OCI-LY7 (cell line): Measurements from ENCODE around the gene TMLHE. TPM values are rescaled to one million over a fixed set of nuclear protein-coding genes. Genes with fewer than 3 reads are reported as not detected.
A peak's percentile ranks its signal among the peaks of the same experiment; 100 is the strongest.

Experiments used
- BruUV-seq: library from RNA; stranded (reverse); fragments of 400-500 nt; replicated peaks from 2 replicates; lab custom pipeline; 2021; lab: Mats Ljungman, UMichigan
- CTCF ChIA-PET: fragments of 300-600 bp; sonication (Branson Sonifier 250); formaldehyde crosslinking; loops from one replicate; lab custom pipeline; 2022; ENCODE audit warnings: antibody characterized with exemption; ENCODE audit not compliant: unreplicated experiment; lab: Charles Lee
- POLR2A ChIA-PET: fragments of 300-600 bp; sonication (Branson Sonifier 250); formaldehyde crosslinking; loops from one replicate; lab custom pipeline; 2022; ENCODE audit warnings: antibody characterized with exemption; lab: Charles Lee
- DNase-seq: peaks from one replicate; pipeline ENCODE4 v3.0.0-alpha.2; 2015; ENCODE audit warnings: low spot score
- H2AFZ ChIP-seq: fragments of 200-600 bp; sonication (generic), shearing (Covaris generic); 2 replicates; pipeline ENCODE4 v1.6.1; 2014; ENCODE audit warnings: mild to moderate bottlenecking, antibody characterized with exemption, low read length, moderate library complexity
- H3K27ac ChIP-seq: fragments of 200-600 bp; sonication (generic); 2 replicates; pipeline ENCODE4 v1.5.1; 2014; ENCODE audit warnings: mixed run types, low read depth, mild to moderate bottlenecking, moderate library complexity, low read length, inconsistent platforms; ENCODE audit not compliant: poor library complexity, severe bottlenecking
- H3K36me3 ChIP-seq: fragments of 200-600 bp; sonication (generic); 2 replicates; pipeline ENCODE4 v1.6.1; 2014; ENCODE audit warnings: mild to moderate bottlenecking, antibody characterized with exemption, low read length, moderate library complexity, mixed read lengths; ENCODE audit not compliant: insufficient read depth
- H3K4me1 ChIP-seq: fragments of 200-600 bp; sonication (generic); 2 replicates; pipeline ENCODE4 v1.5.1; 2014; ENCODE audit warnings: mild to moderate bottlenecking, low read length; ENCODE audit not compliant: insufficient read depth, poor library complexity, severe bottlenecking
- H3K4me2 ChIP-seq: fragments of 200-600 bp; sonication (generic); 2 replicates; pipeline ENCODE4 v1.6.1; 2014; ENCODE audit warnings: mild to moderate bottlenecking, low read length
- H3K4me3 ChIP-seq: fragments of 200-600 bp; sonication (generic); 2 replicates; pipeline ENCODE4 v1.5.1; 2014; ENCODE audit warnings: mild to moderate bottlenecking, low read depth, low read length; ENCODE audit not compliant: poor library complexity, severe bottlenecking
- H3K79me2 ChIP-seq: fragments of 200-600 bp; sonication (generic); 2 replicates; pipeline ENCODE4 v1.6.1; 2016; ENCODE audit warnings: low read depth, mild to moderate bottlenecking, low read length, moderate library complexity, mixed read lengths; ENCODE audit not compliant: insufficient read depth
- H3K9me2 ChIP-seq: fragments of 200-600 bp; sonication (generic); 2 replicates; pipeline ENCODE4 v1.6.1; 2016; ENCODE audit warnings: mild to moderate bottlenecking, low read length, mixed read lengths; ENCODE audit not compliant: insufficient read depth
- H3K9me3 ChIP-seq: fragments of 200-600 bp; sonication (generic); 2 replicates; pipeline ENCODE4 v1.6.1; 2014; ENCODE audit warnings: mild to moderate bottlenecking, mixed run types, low read length, mixed read lengths
- H4K20me1 ChIP-seq: fragments of 200-600 bp; sonication (generic); 2 replicates; pipeline ENCODE4 v1.6.1; 2014; ENCODE audit warnings: mild to moderate bottlenecking, antibody characterized with exemption, low read length, moderate library complexity, mixed read lengths; ENCODE audit not compliant: insufficient read depth
- EZH2phosphoT487 ChIP-seq: fragments of 200-600 bp; sonication (generic); IDR thresholded peaks from 2 replicates; pipeline ENCODE4 v1.6.1; 2018; ENCODE audit warnings: low read depth, borderline replicate concordance, mild to moderate bottlenecking, mixed run types, antibody characterized with exemption, low read length, moderate library complexity, mixed read lengths
- intact Hi-C: fragments of 100-400 bp; cut with micrococcal nuclease; formaldehyde crosslinking; loops from one replicate; pipeline ENCODE4 v1.10.0; 2022; ENCODE audit not compliant: unreplicated experiment
- total RNA-seq, 2 experiments: library from RNA; depleted of rRNA in 1 of 2; stranded (reverse); fragments of >200 nt in 1 of 2; shearing (Covaris generic) in 1 of 2; gene quantifications; 2 replicates each; pipeline ENCODE4 v1.2.3, GENCODE V29; 2014 to 2022
- TF ChIP-seq, protein P1 (sequence below): fragments of 200-600 bp; sonication (generic); conservative IDR thresholded peaks from 2 replicates; pipeline ENCODE4 v1.5.1; 2014; ENCODE audit warnings: mild to moderate bottlenecking, antibody characterized with exemption, low read length, moderate library complexity, mixed read lengths

Gene TMLHE
- total RNA-seq, 2 experiments from 2014 or later: 3.0 to 4.2 TPM

DNA sequence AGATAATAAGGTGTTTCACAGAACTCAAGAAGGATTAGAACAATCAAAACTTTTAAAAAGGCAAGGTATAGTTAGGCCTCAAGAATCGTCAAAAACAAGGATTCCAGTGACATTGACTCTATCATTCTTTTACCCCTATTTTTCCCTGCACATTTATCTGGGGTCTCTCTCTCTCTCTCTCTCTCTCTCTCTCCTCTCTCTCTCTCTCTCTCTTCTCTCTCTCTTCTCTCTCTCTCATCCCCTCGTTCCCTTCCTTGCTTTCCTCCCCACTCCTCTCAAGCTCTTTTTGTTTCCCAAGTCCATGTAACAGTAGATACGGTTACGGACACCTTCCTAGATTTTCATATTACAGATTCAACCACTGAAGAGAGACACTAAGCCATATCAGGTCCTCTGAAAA lies 3.2 kb upstream of the TMLHE start:
- TF ChIP-seq, protein P1, sequence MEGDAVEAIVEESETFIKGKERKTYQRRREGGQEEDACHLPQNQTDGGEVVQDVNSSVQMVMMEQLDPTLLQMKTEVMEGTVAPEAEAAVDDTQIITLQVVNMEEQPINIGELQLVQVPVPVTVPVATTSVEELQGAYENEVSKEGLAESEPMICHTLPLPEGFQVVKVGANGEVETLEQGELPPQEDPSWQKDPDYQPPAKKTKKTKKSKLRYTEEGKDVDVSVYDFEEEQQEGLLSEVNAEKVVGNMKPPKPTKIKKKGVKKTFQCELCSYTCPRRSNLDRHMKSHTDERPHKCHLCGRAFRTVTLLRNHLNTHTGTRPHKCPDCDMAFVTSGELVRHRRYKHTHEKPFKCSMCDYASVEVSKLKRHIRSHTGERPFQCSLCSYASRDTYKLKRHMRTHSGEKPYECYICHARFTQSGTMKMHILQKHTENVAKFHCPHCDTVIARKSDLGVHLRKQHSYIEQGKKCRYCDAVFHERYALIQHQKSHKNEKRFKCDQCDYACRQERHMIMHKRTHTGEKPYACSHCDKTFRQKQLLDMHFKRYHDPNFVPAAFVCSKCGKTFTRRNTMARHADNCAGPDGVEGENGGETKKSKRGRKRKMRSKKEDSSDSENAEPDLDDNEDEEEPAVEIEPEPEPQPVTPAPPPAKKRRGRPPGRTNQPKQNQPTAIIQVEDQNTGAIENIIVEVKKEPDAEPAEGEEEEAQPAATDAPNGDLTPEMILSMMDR: no peak
- TF ChIP-seq EZH2phosphoT487: no peak
- no peak overlapping the region for H2AFZ ChIP-seq
- BruUV-seq: no TSS peak

DNA sequence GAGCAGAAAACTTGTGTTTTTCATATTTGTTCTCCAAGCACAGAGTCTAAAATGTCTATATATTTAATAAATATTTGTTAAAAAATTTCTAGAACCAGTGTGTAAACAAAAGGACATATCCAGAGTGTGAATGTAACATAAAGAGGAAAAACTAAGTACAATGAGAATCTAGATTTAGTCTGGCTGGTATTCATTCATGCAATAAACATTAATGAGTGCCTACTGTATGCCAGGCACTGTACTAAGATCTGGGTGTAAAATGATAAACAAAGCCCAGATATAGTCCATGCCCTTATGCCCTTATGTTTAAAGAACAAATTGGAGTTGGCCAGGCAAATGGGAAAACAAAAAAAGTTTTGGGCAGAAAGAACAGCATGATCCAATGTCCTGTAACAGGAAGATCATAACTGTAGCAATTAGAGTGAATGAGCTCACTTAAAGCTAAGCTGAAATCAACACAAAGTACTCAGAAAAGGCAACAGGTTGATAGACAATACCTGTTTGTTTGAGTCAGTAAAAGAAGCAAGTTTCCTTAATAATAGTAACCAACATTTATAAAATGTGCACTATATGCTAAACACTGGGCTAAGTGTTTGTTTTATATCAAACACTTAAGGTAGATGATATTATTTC lies 1.3 kb upstream of the TMLHE start:
- no peaks in the 10 kb centered on the region; the same call in 1 of the 2 replicates for H3K36me3 ChIP-seq
- no TSS peak for BruUV-seq
- TF ChIP-seq EZH2phosphoT487: no peak
- TF ChIP-seq, protein P1: no peak
- no peak overlapping the region for H3K4me2 ChIP-seq
- H3K9me3 ChIP-seq: no peaks in the 10 kb centered on the region
- DNase-seq: no peak
- ChIA-PET CTCF (no interaction called here), POLR2A (interaction anchor here (0.7 kb wide), 1 partner anchor 388 kb away, joined by 3 read pairs; no protein-coding TSS in a partner anchor)
- no peak overlapping the region for H2AFZ ChIP-seq
- H3K4me1 ChIP-seq: no peaks in the 10 kb centered on the region
- no peaks in the 10 kb centered on the region for H3K9me2 ChIP-seq
- no peak overlapping the region for H3K27ac ChIP-seq
- no peak overlapping the region for H3K4me3 ChIP-seq
- no peaks in the 10 kb centered on the region for H3K79me2 ChIP-seq
- intact Hi-C loops: no loop called here
- H4K20me1 ChIP-seq: no peaks in the 10 kb centered on the region

More for the DNA sequence above, 3.2 kb upstream of the TMLHE start:
- H3K4me1 ChIP-seq: no peaks in the 10 kb centered on the region
- no peaks in the 10 kb centered on the region for H3K9me3 ChIP-seq
- intact Hi-C loops: no loop called here
- no peaks in the 10 kb centered on the region for H4K20me1 ChIP-seq
- H3K4me2 ChIP-seq: no peak overlapping the region
- H3K4me3 ChIP-seq: no peak overlapping the region
- POLR2A ChIA-PET: no interaction called here
- H3K27ac ChIP-seq: no peak overlapping the region
- H3K36me3 ChIP-seq: no peaks in the 10 kb centered on the region
- DNase-seq: no peak
- H3K79me2 ChIP-seq: no peaks in the 10 kb centered on the region
- CTCF ChIA-PET: no interaction called here
- H3K9me2 ChIP-seq: no peaks in the 10 kb centered on the region

DNA sequence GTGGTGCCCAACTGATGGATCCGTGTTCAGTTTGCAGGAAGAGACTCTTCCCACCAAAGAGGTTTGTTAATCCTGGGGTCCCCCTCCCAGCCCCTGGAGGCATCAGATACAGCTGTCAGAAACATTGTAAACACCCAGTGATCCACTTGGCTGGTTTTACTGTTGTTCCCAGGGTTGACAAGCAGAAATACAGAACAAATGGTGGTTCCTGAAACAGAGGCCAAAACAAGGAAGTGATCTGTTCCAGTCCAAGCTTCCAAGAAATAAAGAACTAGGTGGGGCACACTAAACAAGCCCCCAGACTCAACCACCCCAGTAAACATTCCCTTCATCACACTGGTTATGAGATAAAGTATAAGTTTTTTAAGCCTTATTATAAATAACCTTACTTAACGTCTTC lies 1.4 kb downstream of the TMLHE start:
- BruUV-seq: no TSS peak
- CTCF ChIA-PET: no interaction called here
- no peaks in the 10 kb centered on the region for H3K9me2 ChIP-seq
- peak overlapping the region; percentile 82 for H3K4me2 ChIP-seq
- H3K4me1 ChIP-seq: no peaks in the 10 kb centered on the region
- peak overlapping the region; percentile 79 for H3K4me3 ChIP-seq
- no peak overlapping the region for H3K27ac ChIP-seq
- H3K9me3 ChIP-seq: no peaks in the 10 kb centered on the region
- H2AFZ ChIP-seq: no peak overlapping the region
- no peak for TF ChIP-seq EZH2phosphoT487
- TF ChIP-seq, protein P1: no peak
- DNase-seq: no peak
- H3K36me3 ChIP-seq: no peaks in the 10 kb centered on the region; the same call in 1 of the 2 replicates
- H4K20me1 ChIP-seq: no peaks in the 10 kb centered on the region
- no peaks in the 10 kb centered on the region for H3K79me2 ChIP-seq
- POLR2A ChIA-PET: no interaction called here
- intact Hi-C loops: no loop called here
